Measurements from ENCODE around the gene FUT6.

FUT6 gene

GRCh38 chr19:5805462-5806132 is 33.9 kb downstream of the FUT6 start:
- no peak for DNase-seq (ENCODE audit: low read depth, low spot score)

- no peak for DNase-seq (ENCODE audit: low read depth, low spot score)
These were observed 34.7 kb downstream of the FUT6 start, which contains the start of gene NRTN for GRCh38 chr19:5804516-5805461. TSS of gene NRTN (plus strand) at chr19:5805067. CDS start at chr19:5824166, 19,099 bp downstream.

GRCh38 chr19:5803752-5804515 is 35.6 kb downstream of the FUT6 start:
- no peak for DNase-seq (ENCODE audit: low read depth, low spot score)

- no peak for DNase-seq (ENCODE audit: low read depth, low spot score)
These were observed 36.1 kb downstream of the FUT6 start for GRCh38 chr19:5803441-5803751.

GRCh38 chr19:5801796-5802619 is 37.5 kb downstream of the FUT6 start:
- no peak for DNase-seq (ENCODE audit: low read depth, low spot score)

- DNase-seq (ENCODE audit: low read depth, low spot score): no peak
These were observed 38.9 kb downstream of the FUT6 start for GRCh38 chr19:5800361-5801270.

GRCh38 chr19:5799247-5800241 is 40.0 kb downstream of the FUT6 start:
- no peak for DNase-seq (ENCODE audit: low read depth, low spot score)

- DNase-seq (ENCODE audit: low read depth, low spot score): no peak
These were observed 41.3 kb downstream of the FUT6 start for GRCh38 chr19:5798244-5798643.

GRCh38 chr19:5795382-5795919 is 44.1 kb downstream of the FUT6 start:
- no peak for DNase-seq (ENCODE audit: low read depth, low spot score)

- no peak for DNase-seq (ENCODE audit: low read depth, low spot score)
These were observed 46.3 kb downstream of the FUT6 start for GRCh38 chr19:5793188-5793587.

GRCh38 chr19:5792224-5792623 is 47.3 kb downstream of the FUT6 start:
- DNase-seq (ENCODE audit: low read depth, low spot score): no peak

GRCh38 chr19:5790559-5791520 is 48.7 kb downstream of the FUT6 start, which contains the start of gene DUS3L:
TSS of gene DUS3L (minus strand) at chr19:5791163. CDS start at chr19:5791141, 22 bp downstream.
- DNase-seq (ENCODE audit: low read depth, low spot score): peak; percentile 98

- no peak for DNase-seq (ENCODE audit: low read depth, low spot score)
These were observed 49.5 kb downstream of the FUT6 start for GRCh38 chr19:5789886-5790558.

- no peak for DNase-seq (ENCODE audit: low read depth, low spot score)
These were observed 50.1 kb downstream of the FUT6 start for GRCh38 chr19:5789351-5789761.

- DNase-seq (ENCODE audit: low read depth, low spot score): no peak
These were observed 51.1 kb downstream of the FUT6 start for GRCh38 chr19:5788422-5788821.

GRCh38 chr19:5787409-5788182 is 51.9 kb downstream of the FUT6 start:
- no peak for DNase-seq (ENCODE audit: low read depth, low spot score)

All from iPS DF 19.7 (cell line).